HG02943 (cell line): Measurements from ENCODE around the gene ROBO1.
"Not testable (repeated sequence)": the region's sequence is repeated elsewhere in the genome, so short reads cannot be mapped to it uniquely, and the experiment has no call there.

ENCODE experiments used
- ATAC-seq: cut with Tn5 transposase; IDR thresholded peaks from one replicate; pipeline ENCODE4 v1.9.1; 2021; ENCODE audit warnings: mild to moderate bottlenecking, low read depth, moderate library complexity; ENCODE audit not compliant: unreplicated experiment

The ROBO1 gene

GRCh38 chr3:79560698-79561097, 207.1 kb downstream of the ROBO1 start:
- ATAC-seq = no peak

- ATAC-seq = no peak
These were observed 208.9 kb downstream of the ROBO1 start for GRCh38 chr3:79558943-79559342.

GRCh38 chr3:79555655-79556054, 212.1 kb downstream of the ROBO1 start:
- ATAC-seq = no peak

GRCh38 chr3:79551997-79552396, 215.8 kb downstream of the ROBO1 start:
- no peak for ATAC-seq

GRCh38 chr3:79551321-79551892, 216.4 kb downstream of the ROBO1 start:
- ATAC-seq = no peak

GRCh38 chr3:79543218-79543982, 224.4 kb downstream of the ROBO1 start:
- ATAC-seq = no peak

- no peak for ATAC-seq
These were observed 233.1 kb downstream of the ROBO1 start for GRCh38 chr3:79534727-79535126.

- no peak for ATAC-seq
These were observed 236.1 kb downstream of the ROBO1 start for GRCh38 chr3:79531566-79532295.

- ATAC-seq = no peak
These were observed 246.5 kb downstream of the ROBO1 start for GRCh38 chr3:79521221-79521848.

- ATAC-seq = no peak
These were observed 249.9 kb downstream of the ROBO1 start for GRCh38 chr3:79517766-79518413.

GRCh38 chr3:79516795-79517194, 251.0 kb downstream of the ROBO1 start:
- ATAC-seq = no peak

- ATAC-seq = no peak
These were observed 252.7 kb downstream of the ROBO1 start for GRCh38 chr3:79515072-79515471.

- ATAC-seq = no peak
These were observed 253.7 kb downstream of the ROBO1 start for GRCh38 chr3:79514069-79514468.

- ATAC-seq = no peak
These were observed 261.0 kb downstream of the ROBO1 start for GRCh38 chr3:79506751-79507150.

GRCh38 chr3:79502216-79502681, 265.5 kb downstream of the ROBO1 start:
- not testable (repeated sequence) for ATAC-seq

GRCh38 chr3:79497447-79498111, 270.2 kb downstream of the ROBO1 start:
- no peak for ATAC-seq

- no peak for ATAC-seq
These were observed 276.7 kb downstream of the ROBO1 start for GRCh38 chr3:79491029-79491641.

GRCh38 chr3:79490165-79491028, 277.4 kb downstream of the ROBO1 start:
- ATAC-seq = no peak

GRCh38 chr3:79488407-79488806, 279.4 kb downstream of the ROBO1 start:
- no peak for ATAC-seq
